OCI-LY1 (cell line): ENCODE results near the gene STXBP6.

Experiments
- H2AFZ ChIP-seq: fragments of 200-600 bp; sonication (generic), shearing (Covaris generic); 2 replicates; pipeline ENCODE4 v1.6.0; 2014; ENCODE audit warnings: antibody characterized with exemption, mild to moderate bottlenecking, low read length
- H3F3A ChIP-seq: fragments of 200-600 bp; sonication (generic), shearing (Covaris generic); 2 replicates; pipeline ENCODE4 v1.6.0; 2014; ENCODE audit warnings: mild to moderate bottlenecking, antibody characterized with exemption, low read length, moderate library complexity; ENCODE audit not compliant: insufficient read depth
- H3K27ac ChIP-seq: fragments of 200-600 bp; sonication (generic); 2 replicates; pipeline ENCODE4 v1.5.1; 2014; ENCODE audit warnings: low read length, mixed run types, mild to moderate bottlenecking, low read depth; ENCODE audit not compliant: poor library complexity, severe bottlenecking
- H3K27me3 ChIP-seq: fragments of 200-600 bp; sonication (generic); 2 replicates; pipeline ENCODE4 v1.6.0; 2014; ENCODE audit warnings: antibody characterized with exemption, mild to moderate bottlenecking, low read length, moderate library complexity; ENCODE audit not compliant: insufficient read depth
- H3K36me3 ChIP-seq: fragments of 200-600 bp; sonication (generic); 2 replicates; pipeline ENCODE4 v1.6.1; 2014; ENCODE audit warnings: mild to moderate bottlenecking, antibody characterized with exemption, low read length, moderate library complexity, mixed read lengths; ENCODE audit not compliant: insufficient read depth
- H3K4me1 ChIP-seq: fragments of 200-600 bp; sonication (generic); 2 replicates; pipeline ENCODE4 v1.5.1; 2014; ENCODE audit warnings: mild to moderate bottlenecking, low read length, moderate library complexity; ENCODE audit not compliant: insufficient read depth, severe bottlenecking
- H3K4me2 ChIP-seq: fragments of 200-600 bp; sonication (generic), shearing (Covaris generic); 2 replicates; pipeline ENCODE4 v1.6.1; 2014; ENCODE audit warnings: low read length
- H3K4me3 ChIP-seq: fragments of 200-600 bp; sonication (generic); 2 replicates; pipeline ENCODE4 v1.5.1; 2014; ENCODE audit warnings: low read length, low read depth, mild to moderate bottlenecking, mixed read lengths; ENCODE audit not compliant: poor library complexity, severe bottlenecking
- H3K79me2 ChIP-seq: fragments of 200-600 bp; shearing (Covaris generic); 2 replicates; pipeline ENCODE4 v1.6.1; 2016; ENCODE audit warnings: mixed run types, low read length, mixed read lengths; ENCODE audit not compliant: insufficient read depth
- H3K9ac ChIP-seq: fragments of 200-600 bp; sonication (generic), shearing (Covaris generic); 2 replicates; pipeline ENCODE4 v1.6.1; 2014; ENCODE audit warnings: mild to moderate bottlenecking, low read length, mixed read lengths
- H3K9me2 ChIP-seq: fragments of 200-600 bp; sonication (generic), shearing (Covaris generic); 2 replicates; pipeline ENCODE4 v1.6.1; 2014; ENCODE audit warnings: low read depth, mild to moderate bottlenecking, low read length, mixed read lengths
- H3K9me3 ChIP-seq: fragments of 200-600 bp; shearing (Covaris generic); 2 replicates; pipeline ENCODE4 v1.6.1; 2014; ENCODE audit warnings: low read length, mixed read lengths
- H4K20me1 ChIP-seq: fragments of 200-600 bp; sonication (generic), shearing (Covaris generic); 2 replicates; pipeline ENCODE4 v1.6.0; 2016; ENCODE audit warnings: mild to moderate bottlenecking, low read length; ENCODE audit not compliant: insufficient read depth
- CTCF ChIP-seq: fragments of 200-600 bp; sonication (generic), shearing (Covaris generic); IDR thresholded peaks from 2 replicates; pipeline ENCODE4 v1.5.1; 2017; ENCODE audit warnings: mild to moderate bottlenecking, antibody characterized with exemption, low read length, moderate library complexity, mixed read lengths
- EZH2 ChIP-seq: fragments of 200-600 bp; sonication (generic), shearing (Covaris generic); IDR thresholded peaks from 2 replicates; pipeline ENCODE4 v1.8.0; 2017; ENCODE audit warnings: borderline replicate concordance, mixed run types, mild to moderate bottlenecking, antibody characterized with exemption, low read length, moderate library complexity, mixed read lengths

STXBP6 gene

GRCh38 chr14:24853446-24853845 is 196.5 kb downstream of the STXBP6 start:
- Histone ChIP-seq H3K9me2 (no peaks in the 10 kb centered on the region), H3K79me2 (no peaks in the 10 kb centered on the region), H3K4me1 (no peaks in the 10 kb centered on the region), H3K36me3 (no peaks in the 10 kb centered on the region), H3K9me3 (no peaks in the 10 kb centered on the region), H4K20me1 (no peaks in the 10 kb centered on the region), H3F3A (no peaks in the 10 kb centered on the region), H3K4me3 (no peak overlapping the region), H3K27me3 (no peaks in the 10 kb centered on the region), H3K27ac (no peak overlapping the region), H3K4me2 (no peak overlapping the region), H2AFZ (no peak overlapping the region), H3K9ac (no peak overlapping the region)
- TF ChIP-seq EZH2, result no peak
- no peak for TF ChIP-seq CTCF

- Histone ChIP-seq H3K79me2 (no peaks in the 10 kb centered on the region), H2AFZ (no peak overlapping the region), H3K4me3 (no peak overlapping the region), H3K9me2 (no peaks in the 10 kb centered on the region), H3K4me2 (no peak overlapping the region), H3K4me1 (no peaks in the 10 kb centered on the region), H3K36me3 (no peaks in the 10 kb centered on the region), H3K9ac (no peak overlapping the region), H3K27me3 (no peaks in the 10 kb centered on the region), H3F3A (no peaks in the 10 kb centered on the region), H3K9me3 (no peaks in the 10 kb centered on the region), H4K20me1 (no peaks in the 10 kb centered on the region), H3K27ac (no peak overlapping the region)
- no peak for TF ChIP-seq EZH2
- TF ChIP-seq CTCF, result no peak
Observed at GRCh38 chr14:24852312-24853060, 197.5 kb downstream of the STXBP6 start.

GRCh38 chr14:24851837-24852236 is 198.1 kb downstream of the STXBP6 start:
- Histone ChIP-seq H3K4me3 (no peak overlapping the region), H3K27ac (no peak overlapping the region), H3K4me1 (no peaks in the 10 kb centered on the region), H4K20me1 (no peaks in the 10 kb centered on the region), H3K9me2 (no peaks in the 10 kb centered on the region), H3F3A (no peaks in the 10 kb centered on the region), H2AFZ (no peak overlapping the region), H3K27me3 (no peaks in the 10 kb centered on the region), H3K9me3 (no peaks in the 10 kb centered on the region), H3K4me2 (no peak overlapping the region), H3K36me3 (no peaks in the 10 kb centered on the region), H3K9ac (no peak overlapping the region), H3K79me2 (no peaks in the 10 kb centered on the region)
- TF ChIP-seq CTCF, result no peak
